Naive thymus-derived CD8-positive, alpha-beta T cell (primary cell): ENCODE results near the gene POLDIP2. TPM values are rescaled to one million over a fixed set of nuclear protein-coding genes. Genes with fewer than 3 reads are reported as not detected.
A peak's percentile ranks its signal among the peaks of the same experiment; 100 is the strongest.

ENCODE experiments used
- ATAC-seq, 2 donors: fragments of 150-1000 bp; cut with Tn5 transposase in 1 of 2; sonication (Bioruptor Pico), chemical (Tn5 transposase) in 1 of 2; 1 replicate in 1 of 2; 2 replicates in 1 of 2; pipeline ENCODE4 v1.10.0; 2021; ENCODE audit warnings: mild to moderate bottlenecking in 2 of 2, moderate library complexity in 2 of 2
- POLR2A ChIA-PET: fragments of 350-600 bp; sonication (Branson Sonifier 250); formaldehyde crosslinking; loops from one replicate; lab custom pipeline; 2021; ENCODE audit warnings: antibody characterized with exemption; lab: Charles Lee
- DNase-seq, 10 donors: peaks; one replicate each; pipeline versions ENCODE4 v3.0.0 to v3.0.0-alpha.2; 2020 to 2022
- H3K27ac Mint-ChIP-seq, 10 donors: one replicate each; pipeline ENCODE4 v1.8.0; 2020 to 2022; ENCODE audit warnings: mild to moderate bottlenecking in 10 of 10, mixed read lengths in 10 of 10, moderate library complexity in 4 of 10, inconsistent platforms in 1 of 10
- H3K27me3 Mint-ChIP-seq, 5 donors: one replicate each; pipeline ENCODE4 v1.8.0; 2021 to 2022; ENCODE audit warnings: mixed read lengths in 5 of 5
- H3K36me3 Mint-ChIP-seq, 3 donors: one replicate each; pipeline ENCODE4 v1.8.0; 2020 to 2022; ENCODE audit warnings: mixed read lengths in 3 of 3, mild to moderate bottlenecking in 2 of 3, inconsistent platforms in 1 of 3
- H3K4me1 Mint-ChIP-seq, 4 donors: one replicate each; pipeline ENCODE4 v1.8.0; 2021 to 2022; ENCODE audit warnings: mixed read lengths in 4 of 4
- H3K4me3 Mint-ChIP-seq, 10 donors: one replicate each; pipeline ENCODE4 v1.8.0; 2020 to 2022; ENCODE audit warnings: mild to moderate bottlenecking in 10 of 10, mixed read lengths in 10 of 10, moderate library complexity in 6 of 10, inconsistent platforms in 1 of 10
- H3K9me3 Mint-ChIP-seq, 9 donors: one replicate each; pipeline ENCODE4 v1.8.0; 2020 to 2022; ENCODE audit warnings: mixed read lengths in 9 of 9, mild to moderate bottlenecking in 3 of 9, inconsistent platforms in 1 of 9, moderate library complexity in 1 of 9
- microRNA-seq: library from miRNA; unstranded; fragments of <30 nt; microRNA quantifications from one replicate; pipeline ENCODE4 v1.2.0, GENCODE V29; 2022; ENCODE audit warnings: borderline microRNAs expressed
- polyA plus RNA-seq, 3 donors: library from polyadenylated mRNA; unstranded; fragments of 300-500 nt; fragmentation: Illumina TruSeq; gene quantifications; one replicate each; pipeline ENCODE4 v1.2.3, GENCODE V29; 2021
- total RNA-seq, 8 experiments: library from RNA in 2 of 8; stranded (reverse) in 2 of 8; gene quantifications; one replicate each; pipeline ENCODE4 v1.2.3 and lab custom pipeline; 2021 to 2026

The POLDIP2 gene
- total and polyA plus RNA-seq, 5 experiments from 2014 or later: 35.4 to 90.3 (median 81.3) TPM

DNA sequence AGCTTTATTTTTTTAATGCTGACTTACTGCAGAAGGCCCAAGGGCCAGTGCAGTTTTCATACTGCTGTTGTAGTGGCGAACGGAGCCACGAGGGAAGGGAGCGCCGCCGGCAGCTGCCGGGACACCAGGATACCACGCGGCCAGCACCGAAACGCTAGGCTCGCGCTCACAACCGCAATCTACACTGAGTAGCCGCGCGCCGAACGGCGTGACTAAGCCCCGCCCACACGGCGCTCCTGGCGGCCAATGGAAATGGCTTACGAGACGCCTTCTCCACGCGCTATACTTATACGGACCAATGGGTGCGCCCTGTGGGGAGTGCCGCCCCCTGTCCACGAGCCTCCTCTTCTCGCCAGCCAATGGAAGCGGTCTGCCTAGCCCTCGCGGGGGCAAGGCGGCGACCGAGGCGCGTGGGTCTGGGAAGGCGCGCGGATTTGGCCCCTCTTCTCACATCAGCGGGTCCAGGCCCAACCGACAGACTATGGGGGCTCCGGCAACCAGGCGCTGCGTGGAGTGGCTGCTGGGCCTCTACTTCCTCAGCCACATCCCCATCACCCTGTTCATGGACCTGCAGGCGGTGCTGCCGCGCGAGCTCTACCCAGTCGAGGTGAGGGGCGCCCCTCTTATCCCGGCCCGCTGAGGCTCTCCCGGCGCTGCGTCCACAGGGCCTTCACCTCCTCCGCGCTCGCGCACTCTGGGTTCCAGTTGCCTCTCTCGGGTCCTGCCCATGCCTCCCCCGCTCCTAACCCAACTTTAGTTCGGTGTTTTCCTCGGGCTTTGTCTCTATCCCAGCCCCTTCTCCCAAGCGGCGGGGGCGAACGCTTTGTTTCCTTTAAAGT is 38.3 kb downstream of the POLDIP2 start, which contains the start of gene TMEM97:
Gene TMEM97 (plus strand): TSS at position 442 of the 839 bp plus-strand sequence. CDS start 40 bp downstream, at position 482.
- ATAC-seq: peak; percentile 98
- no peaks in the 10 kb centered on the region for H3K9me3 Mint-ChIP-seq

DNA sequence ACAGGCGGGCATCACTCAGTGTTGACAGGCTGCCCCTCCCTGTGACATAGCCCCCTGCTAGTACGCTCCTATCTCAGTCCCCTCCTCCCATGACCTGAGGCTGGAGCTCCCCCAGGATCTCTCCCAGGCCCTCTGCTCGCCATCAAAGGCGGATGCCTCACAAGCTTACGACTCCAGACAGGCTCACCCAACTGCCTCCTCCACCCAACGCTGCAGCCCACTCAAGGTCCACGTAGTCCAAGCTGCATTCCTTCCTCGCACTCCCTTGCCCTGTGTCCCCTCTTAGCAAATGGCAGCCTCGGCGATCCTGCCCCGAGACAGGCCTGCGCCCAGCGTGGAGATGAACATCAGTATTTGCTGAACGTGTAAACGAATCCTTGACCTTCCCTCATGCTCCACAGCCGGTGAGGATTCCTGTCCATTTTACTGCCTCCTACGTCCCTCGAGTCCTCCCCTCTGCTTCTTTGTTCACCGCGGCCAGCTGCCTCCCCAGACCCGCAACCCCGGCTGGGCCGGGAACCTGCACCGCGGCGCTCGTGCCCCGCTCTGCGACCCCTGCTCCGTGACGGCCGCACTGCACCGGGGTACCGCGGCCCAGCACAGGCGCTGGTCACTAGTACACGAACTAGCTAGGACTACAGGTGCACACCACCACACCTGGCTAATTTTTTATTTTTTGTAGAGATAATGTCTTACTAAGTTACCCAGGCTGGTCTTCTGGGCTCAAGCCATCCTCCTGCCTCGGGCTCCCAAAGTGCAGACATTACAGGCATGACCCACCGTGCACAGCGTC is 39.2 kb downstream of the POLDIP2 start:
- DNase-seq: peak in 1 of 10 donors; percentile 9
- H3K27me3 Mint-ChIP-seq: peaks cover 0 to 2% (median 0%) of the 10 kb centered on the region in 5 donors
- POLR2A ChIA-PET: interaction anchor here (2.1 to 3.7 kb wide), 2 partner anchors 17 to 40 kb away, joined by 17 to 26 read pairs; partner anchors contain the start of genes IFT20, POLDIP2 and TNFAIP1
- peaks cover 15 to 32% (median 23%) of the 10 kb centered on the region in 4 donors for H3K4me1 Mint-ChIP-seq
- no peaks in the 10 kb centered on the region for H3K36me3 Mint-ChIP-seq
- H3K27ac Mint-ChIP-seq: peak overlapping the region in 8 of 10 donors; percentile 10 to 92 (median 84)
- peak in 1 of 2 donors; percentile 4 for ATAC-seq
- H3K9me3 Mint-ChIP-seq: no peaks in the 10 kb centered on the region
- H3K4me3 Mint-ChIP-seq: peak overlapping the region; percentile 87 to 95 (median 90)

More for the DNA sequence above, 38.3 kb downstream of the POLDIP2 start, which contains the start of gene TMEM97:
- no peaks in the 10 kb centered on the region for H3K36me3 Mint-ChIP-seq
- POLR2A ChIA-PET: interaction anchor here (1.0 to 3.7 kb wide), 3 partner anchors 16 to 631 kb away, joined by 3 to 26 read pairs (median 17); partner anchors contain the start of genes IFT20, POLDIP2 and TNFAIP1
- peak; percentile 87 to 97 (median 92) for DNase-seq
- peak within 1 kb of the TSS; percentile 31 to 92 (median 88) for H3K27ac Mint-ChIP-seq
- peaks cover 15 to 32% (median 23%) of the 10 kb centered on the region in 4 donors for H3K4me1 Mint-ChIP-seq
- peak within 1 kb of the TSS; percentile 87 to 95 (median 90) for H3K4me3 Mint-ChIP-seq
- H3K27me3 Mint-ChIP-seq: peaks cover 0 to 1% (median 0%) of the 10 kb centered on the region in 5 donors

DNA sequence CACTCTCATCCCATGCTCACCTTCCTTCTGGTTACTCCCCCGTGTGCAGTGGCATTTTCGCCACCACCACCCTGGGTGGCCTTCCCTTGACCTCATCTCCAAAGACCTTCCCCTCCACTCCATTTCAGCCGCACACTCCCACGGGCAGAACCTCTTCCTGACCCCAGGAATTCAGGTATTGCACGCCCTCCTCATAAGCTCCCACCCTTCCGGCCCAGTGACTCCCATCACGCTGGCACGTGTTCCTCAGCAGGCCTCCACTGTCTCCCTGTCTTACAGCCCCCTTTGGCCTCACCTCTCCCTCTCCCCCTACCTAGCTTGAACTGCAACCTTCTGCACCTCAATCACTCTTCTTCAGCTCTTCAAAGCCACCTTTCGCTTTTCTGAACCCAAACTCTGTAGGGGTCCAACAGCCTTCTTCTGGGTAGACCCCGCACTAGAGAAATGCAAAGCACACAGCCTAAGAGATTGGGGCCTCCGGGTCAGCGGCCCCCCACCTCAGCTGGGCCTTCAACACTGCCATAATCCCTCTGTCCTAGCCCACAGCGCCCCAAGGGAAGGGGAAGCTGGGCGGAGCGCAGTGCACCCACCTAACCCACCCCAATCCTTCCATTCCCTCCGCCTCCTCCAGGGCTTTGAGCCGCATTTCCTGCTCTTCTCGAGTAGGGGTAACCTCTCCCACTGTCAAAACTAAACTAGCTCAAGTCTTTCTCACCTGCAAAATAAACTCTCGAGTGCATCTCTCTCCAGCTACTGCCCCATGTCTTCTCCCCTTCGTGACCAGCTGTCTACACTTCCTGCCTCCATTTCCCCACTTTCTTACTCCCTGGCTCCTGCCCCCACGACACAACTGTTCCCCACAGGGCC is 40.0 kb downstream of the POLDIP2 start:
- Mint-ChIP-seq H3K27ac (peak overlapping the region in 4 of 10 donors; percentile 41 to 81 (median 69)), H3K9me3 (no peaks in the 10 kb centered on the region), H3K4me3 (peak overlapping the region; percentile 87 to 95 (median 90)), H3K4me1 (peaks cover 15 to 32% (median 23%) of the 10 kb centered on the region in 4 donors), H3K27me3 (peaks cover 0 to 4% (median 0%) of the 10 kb centered on the region in 5 donors), H3K36me3 (no peaks in the 10 kb centered on the region)
- no peak for DNase-seq
- ATAC-seq: no peak
- POLR2A ChIA-PET: interaction anchor here (2.1 to 3.7 kb wide), 2 partner anchors 18 to 41 kb away, joined by 17 to 26 read pairs; partner anchors contain the start of genes IFT20, POLDIP2 and TNFAIP1

DNA sequence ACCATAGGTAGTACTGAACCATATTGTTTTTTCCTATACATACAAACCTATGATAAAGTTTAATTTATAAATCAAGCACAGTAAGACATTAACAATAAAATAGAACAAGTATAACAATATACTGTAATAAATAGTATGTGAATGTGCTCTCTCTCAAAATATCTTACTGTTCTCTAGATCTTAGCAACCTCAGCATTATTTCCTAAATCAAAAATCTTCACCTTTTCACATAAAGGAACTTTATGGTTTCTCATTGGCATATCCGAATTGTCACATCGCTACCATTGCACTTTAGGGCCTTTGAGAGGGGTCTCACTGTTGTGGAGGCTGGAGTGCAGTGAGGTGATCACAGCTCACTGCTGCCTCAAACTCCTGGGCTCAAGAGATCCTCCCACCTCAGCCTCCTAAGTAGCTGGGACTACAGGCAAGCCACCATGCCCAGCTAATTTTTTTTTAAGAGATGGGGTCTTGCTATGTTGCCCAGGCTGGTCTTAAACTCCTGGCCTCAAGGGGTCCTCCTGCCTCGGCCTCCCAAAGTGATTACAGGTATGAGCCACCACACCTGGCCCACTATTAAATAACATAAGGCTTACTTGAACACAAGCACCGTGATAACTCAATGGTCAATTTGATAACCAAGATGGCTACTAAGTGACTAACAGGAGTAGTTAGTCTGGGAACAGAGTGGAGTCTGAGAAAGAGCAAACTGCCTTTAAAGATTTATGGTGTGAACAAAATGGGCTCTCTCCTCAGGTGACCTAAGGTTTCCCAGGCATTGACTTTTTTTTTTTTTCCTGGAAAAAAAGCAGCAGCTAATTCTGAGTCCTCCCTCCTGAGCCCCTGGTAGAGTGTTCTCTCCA is 41.3 kb downstream of the POLDIP2 start:
- peak overlapping the region in 1 of 10 donors; percentile 26 for H3K4me3 Mint-ChIP-seq
- ATAC-seq (no peak), DNase-seq (no peak)
- no peaks in the 10 kb centered on the region for H3K9me3 Mint-ChIP-seq
- H3K36me3 Mint-ChIP-seq: no peaks in the 10 kb centered on the region
- peaks cover 15 to 32% (median 23%) of the 10 kb centered on the region in 4 donors for H3K4me1 Mint-ChIP-seq
- H3K27ac Mint-ChIP-seq: peak overlapping the region in 1 of 10 donors; percentile 51
- peaks cover 0 to 4% (median 0%) of the 10 kb centered on the region in 5 donors for H3K27me3 Mint-ChIP-seq
- POLR2A ChIA-PET: interaction anchor here (0.7 to 1.4 kb wide), 2 partner anchors 20 to 185 kb away, joined by 3 read pairs; partner anchors contain the start of gene TNFAIP1

DNA sequence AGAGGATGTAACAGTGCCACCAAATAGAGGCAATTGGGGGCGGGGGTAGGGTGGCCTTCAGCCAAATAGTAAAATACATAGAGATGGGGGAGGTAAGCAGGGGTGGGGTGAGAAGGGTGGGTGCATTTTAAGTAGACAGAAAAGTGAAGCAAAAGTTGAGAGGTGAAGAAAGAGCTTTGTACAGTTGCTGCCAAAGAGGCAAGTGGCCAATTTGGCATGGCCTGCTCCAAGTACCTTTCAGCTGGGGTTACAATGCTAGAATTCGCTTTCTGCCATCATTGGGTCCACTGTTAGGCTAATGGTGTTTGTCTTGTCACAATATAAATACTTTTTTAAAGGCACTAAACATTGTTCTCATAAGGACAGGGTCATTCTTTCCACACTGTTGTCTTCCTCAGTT is 43.5 kb downstream of the POLDIP2 start:
- peaks cover 0 to 7% (median 1%) of the 10 kb centered on the region in 5 donors for H3K27me3 Mint-ChIP-seq

DNA sequence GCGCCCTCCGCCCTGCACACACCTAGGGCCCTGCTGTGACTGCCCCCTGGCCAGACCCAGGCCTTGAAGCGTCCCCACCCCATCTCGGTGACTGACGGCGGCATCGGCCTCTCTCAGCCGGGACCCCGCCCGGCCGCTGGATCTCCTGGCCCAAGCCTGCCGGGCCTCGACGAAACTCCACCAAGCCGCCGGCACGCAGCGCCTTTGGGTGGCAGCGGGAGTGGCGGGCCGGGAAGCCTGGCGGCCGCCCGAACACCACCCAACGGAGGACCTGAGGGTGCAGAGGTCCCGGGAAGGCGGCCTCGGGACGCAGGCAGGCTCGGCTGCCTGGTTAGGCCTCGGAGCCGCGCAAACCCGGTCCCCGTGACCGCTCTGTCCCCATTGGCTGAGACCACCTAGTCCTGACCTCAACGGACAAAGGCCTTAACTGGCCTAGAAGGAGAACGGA is 50.3 kb downstream of the POLDIP2 start:
- Mint-ChIP-seq H3K27me3 (peaks cover 6 to 30% (median 16%) of the 10 kb centered on the region in 5 donors), H3K36me3 (peaks cover 0 to 2% (median 0%) of the 10 kb centered on the region in 3 donors), H3K4me3 (no peak overlapping the region), H3K27ac (no peak overlapping the region), H3K9me3 (no peaks in the 10 kb centered on the region), H3K4me1 (no peaks in the 10 kb centered on the region)
- no peak for DNase-seq
- POLR2A ChIA-PET: no interaction called here
- no peak for ATAC-seq

More for the DNA sequence above, 43.5 kb downstream of the POLDIP2 start:
- Mint-ChIP-seq H3K36me3 (no peaks in the 10 kb centered on the region), H3K9me3 (no peaks in the 10 kb centered on the region), H3K27ac (no peak overlapping the region), H3K4me3 (no peak overlapping the region), H3K4me1 (peaks cover 8 to 11% (median 11%) of the 10 kb centered on the region in 4 donors)
- ATAC-seq: no peak
- POLR2A ChIA-PET: no interaction called here
- no peak for DNase-seq

DNA sequence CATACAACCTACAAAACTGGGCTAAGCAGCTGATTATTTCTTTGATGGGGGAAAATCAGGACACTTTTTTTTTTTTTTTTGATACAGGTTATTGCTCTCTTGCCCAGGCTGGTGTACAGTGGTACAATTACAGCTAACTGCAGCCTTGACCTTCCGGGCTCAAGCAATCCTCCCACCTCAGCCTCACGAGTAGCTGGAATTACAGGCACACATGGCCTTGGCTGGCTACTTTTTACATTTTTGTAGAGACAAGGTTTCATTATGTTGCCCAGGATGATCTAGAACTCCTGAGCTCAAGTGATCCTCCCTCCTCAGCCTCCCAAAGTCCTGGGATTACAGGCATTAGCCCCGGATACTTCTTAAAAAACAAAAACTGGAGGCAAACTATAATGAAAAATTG is 58.9 kb downstream of the POLDIP2 start:
- POLR2A ChIA-PET: no interaction called here
- H3K4me1 Mint-ChIP-seq: peaks cover 0 to 6% (median 0%) of the 10 kb centered on the region in 4 donors
- H3K36me3 Mint-ChIP-seq: no peaks in the 10 kb centered on the region
- H3K27me3 Mint-ChIP-seq: peaks cover 2 to 21% (median 11%) of the 10 kb centered on the region in 5 donors
- DNase-seq (no peak), ATAC-seq (no peak)
- H3K27ac Mint-ChIP-seq: no peak overlapping the region
- H3K4me3 Mint-ChIP-seq: no peak overlapping the region
- H3K9me3 Mint-ChIP-seq: no peaks in the 10 kb centered on the region

Small RNA genes lying within 50 kb of the gene (microRNA-seq; reads per million reads assigned to microRNA genes)
- 1.7 reads per million for gene MIR4723

Other genes with a start within 250 kb of the POLDIP2 start
- gene TMEM97, start 38.3 kb downstream of the POLDIP2 start, total RNA-seq: 1 to 10 TPM; 5.9 to 6.2 TPM
- gene TMEM97, start 38.3 kb downstream of the POLDIP2 start, polyA plus RNA-seq: 10 to 100 TPM in 1 of 3 donors, 1 to 10 TPM in 2; 7.1 to 10.1 (median 9.3) TPM
- 10 to 100 TPM; 32.0 to 38.0 TPM for gene IFT20, start 22.1 kb downstream of the POLDIP2 start, total RNA-seq
- 10 to 100 TPM; 44.1 to 56.6 (median 54.0) TPM for gene IFT20, start 22.1 kb downstream of the POLDIP2 start, polyA plus RNA-seq
- 10 to 100 TPM; 20.6 to 23.7 TPM for gene TNFAIP1, start 21.8 kb downstream of the POLDIP2 start, total RNA-seq
- 1 to 10 TPM; 5.6 to 9.4 (median 7.1) TPM for gene TNFAIP1, start 21.8 kb downstream of the POLDIP2 start, polyA plus RNA-seq
- gene SEBOX, start 7.7 kb upstream of the POLDIP2 start, total RNA-seq: not detected
- not detected for gene SEBOX, start 7.7 kb upstream of the POLDIP2 start, polyA plus RNA-seq
- gene VTN, start 12.8 kb upstream of the POLDIP2 start, total RNA-seq: under 1 TPM in 1 of 2 experiments, not detected in 1; 0.26 TPM
- not detected for gene VTN, start 12.8 kb upstream of the POLDIP2 start, polyA plus RNA-seq
- gene SARM1, start 14.2 kb upstream of the POLDIP2 start, total RNA-seq: 10 to 100 TPM; 31.9 to 33.2 TPM
- 1 to 10 TPM; 5.3 to 8.4 (median 7.0) TPM for gene SARM1, start 14.2 kb upstream of the POLDIP2 start, polyA plus RNA-seq
- gene SLC46A1, start 48.7 kb upstream of the POLDIP2 start, total RNA-seq: 1 to 10 TPM; 3.2 to 3.8 TPM
- gene SLC46A1, start 48.7 kb upstream of the POLDIP2 start, polyA plus RNA-seq: 1 to 10 TPM; 1.0 to 2.7 (median 1.9) TPM
- gene SLC13A2, start 116.1 kb upstream of the POLDIP2 start, total RNA-seq: not detected
- not detected for gene SLC13A2, start 116.1 kb upstream of the POLDIP2 start, polyA plus RNA-seq
- gene FOXN1, start 148.8 kb upstream of the POLDIP2 start, total RNA-seq: not detected
- gene FOXN1, start 148.8 kb upstream of the POLDIP2 start, polyA plus RNA-seq: not detected
- 10 to 100 TPM; 36.6 to 43.8 TPM for gene UNC119, start 195.1 kb upstream of the POLDIP2 start, total RNA-seq
- gene UNC119, start 195.1 kb upstream of the POLDIP2 start, polyA plus RNA-seq: 10 to 100 TPM; 18.4 to 27.1 (median 26.6) TPM
- 10 to 100 TPM; 51.3 to 51.4 TPM for gene PIGS, start 214.0 kb upstream of the POLDIP2 start, total RNA-seq
- 10 to 100 TPM; 36.7 to 48.1 (median 42.0) TPM for gene PIGS, start 214.0 kb upstream of the POLDIP2 start, polyA plus RNA-seq
- 10 to 100 TPM; 36.1 to 37.5 TPM for gene ALDOC, start 219.4 kb upstream of the POLDIP2 start, total RNA-seq
- gene ALDOC, start 219.4 kb upstream of the POLDIP2 start, polyA plus RNA-seq: 10 to 100 TPM; 65.3 to 86.7 (median 78.9) TPM
- 10 to 100 TPM; 10.6 to 11.2 TPM for gene SPAG5, start 241.5 kb upstream of the POLDIP2 start, total RNA-seq
- 1 to 10 TPM in 1 of 3 donors, under 1 TPM in 2; 0.40 to 2.7 (median 0.81) TPM for gene SPAG5, start 241.5 kb upstream of the POLDIP2 start, polyA plus RNA-seq